GM21737 (cell line): ENCODE measurements around the gene FGFBP2.

ENCODE experiments used
- ATAC-seq: cut with Tn5 transposase; IDR thresholded peaks from one replicate; pipeline ENCODE4 v1.9.1; 2021; ENCODE audit warnings: mild to moderate bottlenecking, moderate library complexity; ENCODE audit not compliant: unreplicated experiment

Gene FGFBP2

GRCh38 chr4:15968551-15969300 lies 5.8 kb upstream of the FGFBP2 start:
- ATAC-seq: no peak

DNA sequence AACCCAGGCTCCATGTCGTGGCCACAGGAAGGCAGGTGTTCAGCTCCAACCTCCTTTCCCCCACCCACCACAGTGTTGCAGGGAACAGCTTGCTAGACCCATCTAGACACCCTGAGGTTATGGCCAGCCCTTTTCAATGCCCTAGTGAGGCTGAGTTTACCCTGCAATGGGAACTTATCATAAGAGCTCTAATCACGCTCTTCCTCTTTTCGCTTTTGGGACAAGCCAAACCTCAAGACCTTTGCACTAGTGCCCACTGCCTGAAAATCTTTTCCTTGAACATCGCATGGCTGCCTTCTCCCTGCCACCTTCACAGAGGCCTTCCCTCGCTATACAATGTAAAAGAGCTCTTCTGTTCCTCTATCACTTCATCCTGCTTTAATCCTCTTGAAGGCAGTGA lies 2.4 kb upstream of the FGFBP2 start:
- no peak for ATAC-seq

DNA sequence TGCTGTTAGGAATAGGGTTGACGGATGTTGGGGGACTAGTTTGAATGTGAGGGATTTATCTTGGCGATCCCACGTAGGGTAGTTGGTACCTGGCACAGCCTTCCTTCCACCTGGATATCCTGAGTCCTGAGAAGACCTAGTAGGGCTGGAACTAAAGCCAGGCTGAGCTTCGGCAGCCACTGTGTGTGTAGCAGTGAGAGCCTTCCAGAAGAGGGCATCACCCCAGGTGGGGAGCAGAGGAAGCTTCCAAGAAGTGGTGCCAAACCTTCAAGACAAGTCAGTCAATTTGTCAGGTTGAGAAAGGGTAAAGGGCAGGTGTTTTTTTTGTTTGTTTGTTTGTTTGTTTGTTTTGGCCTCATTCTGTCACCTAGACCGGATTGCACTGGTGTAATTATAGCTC lies 1.2 kb upstream of the FGFBP2 start:
- no peak for ATAC-seq

GRCh38 chr4:15963576-15963975 lies 601 bp upstream of the FGFBP2 start:
- ATAC-seq: peak; percentile 69

GRCh38 chr4:15961781-15962510 lies 1.0 kb downstream of the FGFBP2 start:
- no peak for ATAC-seq

GRCh38 chr4:15958562-15958961 lies 4.4 kb downstream of the FGFBP2 start:
- ATAC-seq: no peak

DNA sequence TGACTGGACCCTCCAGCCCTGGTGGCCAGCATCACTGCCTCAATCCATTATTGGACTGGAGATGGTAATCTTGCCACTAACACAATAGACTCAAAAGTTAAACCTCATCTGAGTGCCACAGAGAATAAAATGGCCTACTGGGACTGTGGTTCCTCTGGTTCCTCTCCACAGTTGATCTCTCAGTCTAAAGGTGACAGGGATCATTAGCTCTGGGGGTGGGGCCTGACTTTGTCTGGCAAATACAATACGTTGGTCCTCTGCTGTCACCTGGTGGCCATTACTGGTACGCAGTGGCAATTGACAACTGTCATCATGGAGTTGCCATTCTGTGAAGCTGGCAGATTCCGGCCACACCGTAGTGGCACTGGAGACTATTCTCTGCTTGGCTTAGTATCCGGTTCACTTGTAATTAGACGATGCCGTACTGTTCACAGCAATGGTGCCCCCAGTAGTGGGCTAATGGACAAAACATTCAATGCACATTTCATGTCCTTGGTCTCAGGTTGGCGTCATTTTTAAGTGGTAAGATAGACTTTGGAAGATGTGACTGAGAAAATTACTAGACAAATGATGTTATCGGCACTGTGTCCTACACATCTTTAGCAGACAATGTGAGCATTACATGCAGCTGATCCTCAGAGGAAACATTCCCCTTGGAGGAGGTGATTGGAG lies 6.7 kb downstream of the FGFBP2 start:
- ATAC-seq: peak; percentile 96

DNA sequence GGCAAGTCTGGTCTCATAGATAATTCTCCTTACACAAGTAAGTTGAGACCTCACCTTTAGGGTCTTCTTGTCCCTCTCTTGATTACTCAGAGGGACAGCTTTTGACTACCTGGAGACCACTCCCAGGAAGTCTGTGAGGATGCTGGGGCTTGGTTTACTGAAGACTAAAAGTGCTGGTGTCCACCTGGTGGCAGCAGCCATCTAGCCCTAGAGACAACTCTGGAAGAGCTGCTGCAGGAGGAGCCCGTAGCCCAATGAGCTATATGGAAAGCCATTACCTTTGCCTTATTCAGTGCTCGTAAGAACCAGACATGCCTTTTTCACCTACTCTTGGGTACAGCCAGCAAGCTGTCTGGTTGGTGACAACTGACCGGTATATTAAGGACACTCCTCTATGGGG lies 7.3 kb downstream of the FGFBP2 start:
- no peak for ATAC-seq

- ATAC-seq: no peak
Measured at GRCh38 chr4:15953625-15954024, 9.3 kb downstream of the FGFBP2 start.

- ATAC-seq: no peak
Measured at GRCh38 chr4:15951781-15952180, 11.2 kb downstream of the FGFBP2 start.

DNA sequence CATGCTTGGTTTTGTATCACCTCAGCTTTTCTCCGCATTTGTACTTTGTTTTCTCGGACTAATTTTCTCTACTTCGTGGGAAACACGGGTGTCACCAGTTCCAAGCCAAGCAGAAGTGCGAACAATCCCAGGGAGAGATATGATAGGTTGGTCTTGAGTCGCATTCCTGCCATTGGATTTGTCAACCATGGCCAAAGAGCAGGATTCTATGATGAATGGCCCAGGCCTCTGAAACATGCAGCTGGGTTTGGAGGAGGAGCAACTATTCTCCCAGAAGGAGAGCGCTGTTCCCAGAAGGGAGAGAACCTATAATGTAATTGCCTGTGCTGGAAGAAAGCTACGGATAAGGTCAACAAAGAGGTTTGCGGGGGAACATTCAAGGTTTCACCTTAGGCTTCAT lies 14.1 kb downstream of the FGFBP2 start:
- no peak for ATAC-seq

DNA sequence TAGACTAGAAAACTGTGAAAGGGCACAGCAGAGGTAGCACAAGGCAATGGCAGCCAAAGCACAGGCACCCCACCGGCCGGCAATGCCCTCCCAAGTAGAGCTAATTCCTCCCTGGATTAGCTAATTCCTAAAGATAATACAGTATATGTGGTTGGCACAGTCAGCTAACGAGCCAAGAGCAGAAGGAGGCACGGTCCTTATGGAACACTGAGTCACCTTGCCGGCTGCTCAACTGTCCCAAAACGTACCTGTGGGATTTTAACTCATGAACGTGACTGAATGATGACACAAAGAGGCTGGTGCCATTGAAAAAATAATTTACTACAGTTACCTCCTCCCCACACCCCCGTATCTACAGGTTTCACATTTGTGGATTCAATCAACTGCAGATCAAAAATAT lies 15.3 kb downstream of the FGFBP2 start:
- ATAC-seq: no peak

DNA sequence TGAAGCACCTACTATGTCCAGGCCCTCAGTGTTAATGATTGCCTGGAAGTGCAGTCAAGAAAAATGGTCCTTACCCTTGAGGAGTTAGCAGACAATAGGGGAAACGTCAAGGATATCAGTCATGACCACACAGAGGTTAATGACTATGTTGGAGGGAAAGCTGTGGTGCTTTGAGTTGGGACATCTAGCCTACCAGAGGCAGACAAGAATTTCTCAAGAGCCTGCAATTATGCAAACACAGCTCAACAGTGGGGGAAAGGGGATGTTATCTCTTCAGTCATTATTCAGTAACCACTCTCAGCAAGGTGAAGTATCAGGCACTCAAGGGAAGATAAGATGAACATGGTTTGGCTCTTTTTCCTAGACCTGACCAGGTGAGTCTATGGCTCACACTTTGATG lies 17.5 kb downstream of the FGFBP2 start:
- ATAC-seq: no peak

DNA sequence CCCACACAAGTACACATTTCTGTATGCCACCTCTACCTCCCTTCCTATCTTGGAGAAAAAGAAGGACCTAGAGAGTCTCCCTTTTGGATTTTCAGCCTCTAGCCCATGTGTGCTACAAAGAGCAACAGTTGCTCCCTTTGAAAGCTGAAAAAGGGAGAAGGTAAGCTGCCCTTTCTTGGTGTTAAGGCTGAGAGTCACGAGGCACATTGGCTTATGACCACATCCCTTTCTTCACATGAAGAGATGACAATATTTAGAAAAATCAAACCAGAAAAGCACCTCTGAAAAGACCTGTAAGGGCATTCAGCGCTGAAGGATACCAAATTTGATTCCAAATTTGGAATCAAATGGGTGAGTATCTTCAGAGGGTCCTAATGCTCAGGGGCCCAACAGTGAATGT lies 18.1 kb downstream of the FGFBP2 start:
- no peak for ATAC-seq

- no peak for ATAC-seq
Measured at GRCh38 chr4:15942283-15942682, 20.7 kb downstream of the FGFBP2 start.

DNA sequence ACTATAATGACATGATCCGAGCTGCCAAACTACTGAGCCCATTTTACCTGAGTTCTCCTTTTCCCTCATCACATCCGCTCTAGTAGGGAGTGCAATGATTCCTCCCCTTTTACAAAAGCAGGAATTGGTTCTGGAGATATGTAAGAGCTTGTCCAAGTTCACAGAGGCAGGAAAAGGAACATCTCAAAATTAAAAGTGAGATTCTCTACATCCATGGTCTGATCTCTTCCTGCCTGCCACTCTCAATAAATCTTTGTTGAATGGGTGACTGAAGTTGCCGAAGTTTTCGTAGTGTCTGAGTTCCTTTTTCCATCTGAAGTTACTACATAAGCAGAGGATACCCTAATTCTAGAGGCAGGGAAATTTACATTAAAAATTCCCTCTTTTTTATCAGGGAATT lies 24.3 kb downstream of the FGFBP2 start, which contains the start of gene FGFBP1:
Gene FGFBP1, minus strand, starts transcription at position 101 of the 400 bp plus-strand sequence. CDS start 2,108 bp downstream, outside the sequence.
- no peak for ATAC-seq

GRCh38 chr4:15938182-15938581 lies 24.8 kb downstream of the FGFBP2 start:
- no peak for ATAC-seq

GRCh38 chr4:15936495-15936894 lies 26.5 kb downstream of the FGFBP2 start:
- no peak for ATAC-seq

- no peak for ATAC-seq
Measured at GRCh38 chr4:15935504-15936402, 27.2 kb downstream of the FGFBP2 start.

DNA sequence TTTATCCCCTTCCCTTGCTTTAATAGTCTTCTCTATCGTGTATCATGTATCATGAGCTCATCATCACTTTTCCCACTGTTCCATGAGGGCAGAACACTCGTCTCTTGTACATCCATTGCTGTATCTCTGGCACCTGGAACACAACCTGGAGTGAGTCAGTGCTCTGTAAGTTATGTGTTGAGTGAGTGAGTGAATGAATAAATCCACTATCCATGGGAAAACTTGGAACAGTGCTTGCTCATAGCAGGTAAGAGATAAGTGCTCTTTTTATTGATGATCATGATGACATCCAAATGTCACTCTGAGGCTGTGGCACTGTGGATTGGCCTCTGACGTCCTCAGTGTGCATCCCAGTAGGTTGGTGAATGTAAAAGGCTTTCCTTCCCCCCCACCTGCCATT lies 28.7 kb downstream of the FGFBP2 start:
- no peak for ATAC-seq
